MCF 10A (cell line): ENCODE results near the gene MGMT. TPM values are rescaled to one million over a fixed set of nuclear protein-coding genes. Genes with fewer than 3 reads are reported as not detected.

Source experiments
- BruUV-seq: library from RNA; stranded (reverse); fragments of 400-500 nt; replicated peaks from 2 replicates; lab custom pipeline; 2021; lab: Mats Ljungman, UMichigan
- CTCF ChIA-PET: fragments of 300-600 bp; sonication (Branson Sonifier 250); formaldehyde crosslinking; extraction: SDS; loops from one replicate; lab custom pipeline; 2021; ENCODE audit warnings: antibody characterized with exemption, inconsistent platforms; lab: Yijun Ruan, JAX
- POLR2A ChIA-PET: fragments of 300-600, 350-650 bp; sonication (Branson Sonifier 250); formaldehyde crosslinking; extraction: SDS; loops from one replicate; lab custom pipeline; 2020; ENCODE audit warnings: antibody characterized with exemption, inconsistent platforms; lab: Yijun Ruan, JAX
- DNase-seq: peaks from one replicate; pipeline ENCODE4 v3.0.0-alpha.2; 2018; ENCODE audit not compliant: unreplicated experiment
- H3K27ac Mint-ChIP-seq: one replicate; pipeline ENCODE4 v1.8.0; 2022; ENCODE audit warnings: mild to moderate bottlenecking, low read depth, mixed read lengths; ENCODE audit not compliant: unreplicated experiment
- H3K27me3 Mint-ChIP-seq: one replicate; pipeline ENCODE4 v1.8.0; 2022; ENCODE audit warnings: mixed read lengths; ENCODE audit not compliant: insufficient read depth, unreplicated experiment
- H3K36me3 Mint-ChIP-seq: one replicate; pipeline ENCODE4 v1.8.0; 2022; ENCODE audit warnings: mild to moderate bottlenecking, moderate library complexity, mixed read lengths; ENCODE audit not compliant: insufficient read depth, unreplicated experiment
- H3K4me1 Mint-ChIP-seq: one replicate; pipeline ENCODE4 v1.8.0; 2022; ENCODE audit warnings: mixed read lengths; ENCODE audit not compliant: insufficient read depth, unreplicated experiment
- H3K4me3 Mint-ChIP-seq: one replicate; pipeline ENCODE4 v1.8.0; 2022; ENCODE audit warnings: mild to moderate bottlenecking, moderate library complexity, mixed read lengths; ENCODE audit not compliant: unreplicated experiment
- H3K9me3 Mint-ChIP-seq: one replicate; pipeline ENCODE4 v1.8.0; 2022; ENCODE audit warnings: mixed read lengths; ENCODE audit not compliant: unreplicated experiment
- CTCF ChIP-seq: fragments of 200-600 bp; IDR thresholded peaks from one replicate; pipeline ENCODE4 v1.8.0; 2022; ENCODE audit warnings: antibody characterized with exemption, mild to moderate bottlenecking; ENCODE audit not compliant: unreplicated experiment
- intact Hi-C: fragments of 100-400 bp; cut with micrococcal nuclease; formaldehyde crosslinking; loops from 2 replicates; pipeline ENCODE4 v1.14.1; 2022
- total RNA-seq: library from RNA; stranded (reverse); gene quantifications from 2 replicates; pipeline ENCODE4 v1.2.3, GENCODE V29; 2022

The MGMT gene
- total RNA-seq, 1 experiment from 2014 or later: 18.0 TPM

- no peak for DNase-seq
- TF ChIP-seq CTCF: no peak
- H3K27me3 Mint-ChIP-seq: no peaks in the 10 kb centered on the region
- POLR2A ChIA-PET: no interaction called here
- no peaks in the 10 kb centered on the region for H3K36me3 Mint-ChIP-seq
- CTCF ChIA-PET: interaction anchor here (1.0 kb wide), 1 partner anchor 1464 kb away, joined by 3 read pairs; no protein-coding TSS in a partner anchor
- intact Hi-C loops: no loop called here
- peaks cover 16% of the 10 kb centered on the region for H3K9me3 Mint-ChIP-seq
- H3K4me3 Mint-ChIP-seq: no peak overlapping the region
- no TSS peak for BruUV-seq
- H3K27ac Mint-ChIP-seq: no peak overlapping the region
- H3K4me1 Mint-ChIP-seq: no peaks in the 10 kb centered on the region
Measured at GRCh38 chr10:129727495-129727894, 260.5 kb downstream of the MGMT start.

- no peak for DNase-seq
- Mint-ChIP-seq H3K36me3 (no peaks in the 10 kb centered on the region), H3K4me3 (no peak overlapping the region), H3K4me1 (no peaks in the 10 kb centered on the region), H3K27me3 (no peaks in the 10 kb centered on the region), H3K9me3 (peaks cover 16% of the 10 kb centered on the region), H3K27ac (no peak overlapping the region)
- intact Hi-C loops: no loop called here
- POLR2A ChIA-PET: interaction anchor here (0.6 kb wide), 1 partner anchor 201 kb away, joined by 3 read pairs; no protein-coding TSS in a partner anchor
- no TSS peak for BruUV-seq
- CTCF ChIA-PET: interaction anchor here (1.0 kb wide), 1 partner anchor 1464 kb away, joined by 3 read pairs; no protein-coding TSS in a partner anchor
- no peak for TF ChIP-seq CTCF
Measured at GRCh38 chr10:129728246-129728820, 261.3 kb downstream of the MGMT start.

- ChIA-PET POLR2A (interaction anchor here (0.6 kb wide), 2 partner anchors 107 to 200 kb away, joined by 3 to 4 read pairs; no protein-coding TSS in a partner anchor), CTCF (no interaction called here)
- no peak for TF ChIP-seq CTCF
- H3K27me3 Mint-ChIP-seq: no peaks in the 10 kb centered on the region
- H3K36me3 Mint-ChIP-seq: no peaks in the 10 kb centered on the region
- H3K27ac Mint-ChIP-seq: no peak overlapping the region
- BruUV-seq: no TSS peak
- no peak for DNase-seq
- intact Hi-C loops: no loop called here
- no peak overlapping the region for H3K4me3 Mint-ChIP-seq
- H3K9me3 Mint-ChIP-seq: peaks cover 15% of the 10 kb centered on the region
- H3K4me1 Mint-ChIP-seq: no peaks in the 10 kb centered on the region
Measured at GRCh38 chr10:129728905-129729795, 262.1 kb downstream of the MGMT start.

GRCh38 chr10:129730272-129730992, 263.4 kb downstream of the MGMT start:
- TF ChIP-seq CTCF: no peak
- POLR2A ChIA-PET: interaction anchor here (0.7 kb wide), 1 partner anchor 525 kb away, joined by 3 read pairs; no protein-coding TSS in a partner anchor
- no peak overlapping the region for H3K27ac Mint-ChIP-seq

More at GRCh38 chr10:129730272-129730992, 263.4 kb downstream of the MGMT start:
- Mint-ChIP-seq H3K4me1 (no peaks in the 10 kb centered on the region), H3K9me3 (peaks cover 9% of the 10 kb centered on the region), H3K27me3 (no peaks in the 10 kb centered on the region), H3K36me3 (no peaks in the 10 kb centered on the region), H3K4me3 (no peak overlapping the region)
- no peak for DNase-seq
- intact Hi-C loops: no loop called here
- CTCF ChIA-PET: no interaction called here
- no TSS peak for BruUV-seq
